Stomach (tissue), 9 donors: Measurements from ENCODE around the gene DDX39B. TPM values are rescaled to one million over a fixed set of nuclear protein-coding genes. Genes with fewer than 3 reads are reported as not detected.

Experiments used
- DNase-seq, 2 donors: peaks; one replicate each; pipeline versions ENCODE4 v3.0.0 to v3.0.0-alpha.2; 2013 to 2019
- H3K27ac ChIP-seq, 5 donors: fragments of 200-600 bp in 4 of 5; sonication (generic) in 4 of 5; one replicate each; pipeline ENCODE4 v1.5.1; 2013 to 2019; ENCODE audit warnings: mild to moderate bottlenecking in 1 of 5, moderate library complexity in 1 of 5
- H3K27me3 ChIP-seq, 3 donors: fragments of 200-600 bp; sonication (generic); one replicate each; pipeline ENCODE4 v1.5.1; 2017 to 2019; ENCODE audit warnings: mixed run types in 1 of 3
- H3K36me3 ChIP-seq, 4 donors: fragments of 200-600 bp; sonication (generic); 1 replicate in 3 of 4; 2 replicates in 1 of 4; pipeline ENCODE4 v1.5.1; 2016 to 2019
- H3K4me1 ChIP-seq, 4 donors: fragments of 200-600 bp; sonication (generic); one replicate each; pipeline ENCODE4 v1.5.1; 2016 to 2019
- H3K4me3 ChIP-seq, 4 donors: fragments of 200-600 bp; sonication (generic) in 3 of 4; one replicate each; pipeline ENCODE4 v1.5.1; 2016 to 2019; ENCODE audit warnings: mild to moderate bottlenecking in 1 of 4
- H3K9me3 ChIP-seq, 4 donors: fragments of 200-600 bp; sonication (generic); one replicate each; pipeline ENCODE4 v1.5.1; 2016 to 2019
- CTCF ChIP-seq, 7 experiments: fragments of 450-650 bp in 4 of 7; fragments of 200-600 bp in 3 of 7; sonication (generic) in 3 of 7; IDR thresholded peaks; one replicate each; pipeline ENCODE4 v1.5.1; 2016 to 2019; ENCODE audit warnings: antibody characterized with exemption in 7 of 7, control low read depth in 2 of 7, mild to moderate bottlenecking in 1 of 7
- EP300 ChIP-seq: sonication (generic); formaldehyde crosslinking; IDR thresholded peaks from one replicate; pipeline ENCODE4 v1.6.1; 2017; ENCODE audit warnings: antibody characterized with exemption
- POLR2A ChIP-seq, 4 donors: fragments of 450-650 bp; IDR thresholded peaks; one replicate each; pipeline ENCODE4 v1.6.1; 2016; ENCODE audit warnings: antibody characterized with exemption in 4 of 4, control low read depth in 2 of 4, mild to moderate bottlenecking in 1 of 4, moderate library complexity in 1 of 4
- POLR2AphosphoS5 ChIP-seq, 3 donors: sonication (generic); formaldehyde crosslinking; IDR thresholded peaks; one replicate each; pipeline ENCODE4 v1.6.1; 2016; ENCODE audit warnings: antibody characterized with exemption in 3 of 3
- WGBS, 5 donors: extraction: QIAGEN DNeasy Blood & Tissue Kit in 3 of 5; methylation state at CpG; one replicate each; pipeline versions ENCODE4 v1.1.5 to v1.1.7; 2013 to 2018; 5-methylcytosine and 5-hydroxymethylcytosine counted together
- intact Hi-C: fragments of 100-400 bp; cut with DNase I; formaldehyde crosslinking; loops from one replicate; pipeline ENCODE4 v1.15.1; 2023; ENCODE audit warnings: low total_unique reads
- polyA plus RNA-seq, 3 donors: library from polyadenylated mRNA; stranded (reverse); fragments of 200-250 nt; gene quantifications; one replicate each; pipeline ENCODE4 v1.2.3, GENCODE V29; 2013
- total RNA-seq, 5 donors: library from RNA; depleted of rRNA; stranded (reverse); fragments of >200 nt; gene quantifications; one replicate each; pipeline versions ENCODE4 v1.1.0 to v1.2.3, GENCODE V29; 2014 to 2016
- donor health status: healthy with polysubstance abuse.
- donor health status: Bipolar disorder and iron deficiency.
- donor health status: healthy.

DDX39B gene
- total and polyA plus RNA-seq, 8 donors = 198 to 445 (median 255) TPM

GRCh38 chr6:31567531-31568370 lies 25.9 kb upstream of the DDX39B start:
- no peaks in the 10 kb centered on the region for H3K9me3 ChIP-seq
- H3K4me3 ChIP-seq = no peak overlapping the region
- no peak for TF ChIP-seq CTCF (IDR thresholded peaks at IDR 0.05)
- no peak for TF ChIP-seq POLR2AphosphoS5 (IDR thresholded peaks at IDR 0.05)
- TF ChIP-seq POLR2A (IDR thresholded peaks at IDR 0.05) = no peak
- DNase-seq = no peak
- peaks cover 0 to 29% (median 0%) of the 10 kb centered on the region in 3 donors for H3K27me3 ChIP-seq
- H3K27ac ChIP-seq = no peak overlapping the region
- intact Hi-C loops = no loop called here
- no peaks in the 10 kb centered on the region for H3K36me3 ChIP-seq
- WGBS, 5 donors = 33 to 46% (median 37%) methylated on average over 8 to 9 of the region's 9 CpGs
- peaks cover 0 to 9% (median 2%) of the 10 kb centered on the region in 4 donors for H3K4me1 ChIP-seq

GRCh38 chr6:31560697-31561058 lies 18.9 kb upstream of the DDX39B start:
- intact Hi-C loops = no loop called here
- no peak overlapping the region for H3K4me3 ChIP-seq
- H3K27me3 ChIP-seq = peaks cover 0 to 2% (median 0%) of the 10 kb centered on the region in 3 donors
- DNase-seq = no peak
- peak overlapping the region in 3 of 5 donors; percentile 64 to 82 (median 75) for H3K27ac ChIP-seq
- TF ChIP-seq CTCF (IDR thresholded peaks at IDR 0.05) (no peak), EP300 (no peak), POLR2AphosphoS5 (IDR thresholded peaks at IDR 0.05) (no peak), POLR2A (IDR thresholded peaks at IDR 0.05) (no peak)
- peaks cover 24 to 55% (median 49%) of the 10 kb centered on the region in 4 donors for H3K36me3 ChIP-seq
- peaks cover 4 to 63% (median 28%) of the 10 kb centered on the region in 4 donors for H3K4me1 ChIP-seq
- no peaks in the 10 kb centered on the region for H3K9me3 ChIP-seq

- Histone ChIP-seq H3K27me3 (no peaks in the 10 kb centered on the region), H3K36me3 (peaks cover 24 to 57% (median 50%) of the 10 kb centered on the region in 4 donors), H3K27ac (peak overlapping the region in 4 of 5 donors; percentile 54 to 82 (median 70)), H3K4me3 (no peak overlapping the region), H3K9me3 (no peaks in the 10 kb centered on the region), H3K4me1 (peaks cover 4 to 63% (median 28%) of the 10 kb centered on the region in 4 donors)
- intact Hi-C loops = no loop called here
- peak in 1 of 2 donors; percentile 62 for DNase-seq
- TF ChIP-seq EP300 (no peak), POLR2AphosphoS5 (IDR thresholded peaks at IDR 0.05) (peak in 2 of 3 donors; percentile 14 to 26)
- 34 to 75% (median 72%) methylated on average over 7 of the region's 7 CpGs for WGBS, 5 donors
Observed at GRCh38 chr6:31559958-31560696, 18.3 kb upstream of the DDX39B start.

- Histone ChIP-seq H3K36me3 (peaks cover 24 to 57% (median 51%) of the 10 kb centered on the region in 4 donors), H3K4me1 (peaks cover 4 to 63% (median 28%) of the 10 kb centered on the region in 4 donors), H3K9me3 (no peaks in the 10 kb centered on the region), H3K4me3 (peak overlapping the region in 1 of 4 donors; percentile 1), H3K27me3 (no peaks in the 10 kb centered on the region), H3K27ac (peak overlapping the region in 4 of 5 donors; percentile 54 to 82 (median 70))
- no peak for DNase-seq
- WGBS, 5 donors = 66 to 79% (median 68%) methylated on average over 4 of the region's 4 CpGs
- intact Hi-C loops = no loop called here
- TF ChIP-seq POLR2AphosphoS5 (IDR thresholded peaks at IDR 0.05) (no peak), CTCF (IDR thresholded peaks at IDR 0.05) (no peak)
Observed at GRCh38 chr6:31559606-31559957, 17.8 kb upstream of the DDX39B start.
